GM10248 (cell line): ENCODE data around the gene LSM4.
A peak's percentile ranks its signal among the peaks of the same experiment; 100 is the strongest.
"Not testable (repeated sequence)": the region's sequence is repeated elsewhere in the genome, so short reads cannot be mapped to it uniquely, and the experiment has no call there.

Experiments
- CTCF ChIA-PET: fragments of 300-600 bp; sonication (Branson Sonifier 250); formaldehyde crosslinking; extraction: SDS; loops from one replicate; lab custom pipeline; 2021; ENCODE audit warnings: antibody characterized with exemption; lab: Yijun Ruan, JAX
- POLR2A ChIA-PET: fragments of 350-650 bp; sonication (Branson Sonifier 250); formaldehyde crosslinking; extraction: SDS; loops from one replicate; lab custom pipeline; 2020; ENCODE audit warnings: antibody characterized with exemption; lab: Yijun Ruan, JAX
- DNase-seq: peaks from one replicate; pipeline ENCODE4 v3.0.0; 2012; ENCODE audit errors: extremely low spot score
- CTCF ChIP-seq: IDR thresholded peaks from 2 replicates; pipeline ENCODE4 v1.5.1; 2012; ENCODE audit warnings: mild to moderate bottlenecking, low read depth; ENCODE audit errors: extremely low read depth, missing control alignments, control extremely low read depth

LSM4 gene

GRCh38 chr19:18350490-18350889, 27.6 kb upstream of the LSM4 start:
- ChIA-PET CTCF (interaction anchor here (0.7 to 5.4 kb wide), 13 partner anchors 9 to 112 kb away, joined by 3 to 42 read pairs (median 5); partner anchors contain the start of gene LRRC25), POLR2A (interaction anchor here (0.6 kb wide), 1 partner anchor 71 kb away, joined by 5 read pairs; no protein-coding TSS in a partner anchor)
- no peak for DNase-seq
- TF ChIP-seq CTCF, result no peak

- ChIA-PET CTCF (interaction anchor here (0.7 to 5.4 kb wide), 16 partner anchors 10 to 112 kb away, joined by 3 to 42 read pairs (median 6); partner anchors contain the start of genes LRRC25 and SSBP4), POLR2A (interaction anchor here (0.6 kb wide), 1 partner anchor 70 kb away, joined by 5 read pairs; no protein-coding TSS in a partner anchor)
- DNase-seq, result peak; percentile 68
- TF ChIP-seq CTCF, result peak; percentile 67
Observed at GRCh38 chr19:18349524-18350128, 26.8 kb upstream of the LSM4 start.

- DNase-seq, POLR2A ChIA-PET: not testable (repeated sequence)
- CTCF ChIA-PET, result interaction anchor here (0.8 to 5.4 kb wide), 12 partner anchors 10 to 71 kb away, joined by 3 to 42 read pairs (median 10); partner anchors contain the start of gene SSBP4
Observed at GRCh38 chr19:18348818-18349339, 26.0 kb upstream of the LSM4 start.

- ChIA-PET CTCF (interaction anchor here (1.5 to 5.4 kb wide), 7 partner anchors 9 to 70 kb away, joined by 6 to 42 read pairs (median 20); no protein-coding TSS in a partner anchor), POLR2A (no interaction called here)
- DNase-seq, result no peak
- no peak for TF ChIP-seq CTCF
Observed at GRCh38 chr19:18348171-18348570, 25.3 kb upstream of the LSM4 start.

GRCh38 chr19:18346091-18346490, 23.2 kb upstream of the LSM4 start:
- CTCF ChIA-PET, result interaction anchor here (0.9 to 5.4 kb wide), 3 partner anchors 17 to 65 kb away, joined by 3 to 42 read pairs (median 7); no protein-coding TSS in a partner anchor
- no peak for DNase-seq
- no peak for TF ChIP-seq CTCF
- POLR2A ChIA-PET, result no interaction called here

GRCh38 chr19:18345296-18345695, 22.4 kb upstream of the LSM4 start:
- TF ChIP-seq CTCF, result no peak
- POLR2A ChIA-PET, result no interaction called here
- CTCF ChIA-PET, result interaction anchor here (1.8 to 5.4 kb wide), 2 partner anchors 17 to 66 kb away, joined by 7 to 42 read pairs; no protein-coding TSS in a partner anchor
- DNase-seq, result no peak

GRCh38 chr19:18344582-18344950, 21.7 kb upstream of the LSM4 start:
- ChIA-PET POLR2A (no interaction called here), CTCF (interaction anchor here (0.7 to 4.5 kb wide), 2 partner anchors 44 to 723 kb away, joined by 3 to 23 read pairs; no protein-coding TSS in a partner anchor)
- TF ChIP-seq CTCF, result no peak
- no peak for DNase-seq
